ENCODE data around the gene NT5C1B.

NT5C1B gene

GRCh38 chr2:18548621-18549020 lies 40.7 kb downstream of the NT5C1B start:
- Histone ChIP-seq H3K27me3 (no peaks in the 10 kb centered on the region), H3K4me1 (no peaks in the 10 kb centered on the region; the same call in 1 of the 2 replicates), H3K4me3 (ENCODE audit: low read depth, low read length) (no peak overlapping the region), H3K9me3 (no peaks in the 10 kb centered on the region), H3K36me3 (peaks cover 12% of the 10 kb centered on the region; the same call in 1 of the 2 replicates)
- no peak for TF ChIP-seq CTCF (IDR thresholded peaks at IDR 0.05; ENCODE audit: low read depth, low read length)
- DNase-seq = no peak

- TF ChIP-seq CTCF (IDR thresholded peaks at IDR 0.05; ENCODE audit: low read depth, low read length) = no peak
- Histone ChIP-seq H3K9me3 (no peaks in the 10 kb centered on the region), H3K4me3 (ENCODE audit: low read depth, low read length) (no peak overlapping the region), H3K36me3 (0 out of 2 replicates have a peak, but pooled peaks cover 3% of the 10 kb centered on the region), H3K27me3 (no peaks in the 10 kb centered on the region), H3K4me1 (no peaks in the 10 kb centered on the region; the same call in 1 of the 2 replicates)
- DNase-seq = no peak
Measured at GRCh38 chr2:18546567-18546966, 42.8 kb downstream of the NT5C1B start.

GRCh38 chr2:18545384-18545783 lies 44.0 kb downstream of the NT5C1B start:
- no peak for TF ChIP-seq CTCF (IDR thresholded peaks at IDR 0.05; ENCODE audit: low read depth, low read length)
- Histone ChIP-seq H3K36me3 (no peaks in the 10 kb centered on the region), H3K9me3 (no peaks in the 10 kb centered on the region), H3K4me1 (no peaks in the 10 kb centered on the region; the same call in 1 of the 2 replicates), H3K4me3 (ENCODE audit: low read depth, low read length) (no peak overlapping the region), H3K27me3 (no peaks in the 10 kb centered on the region)
- no peak for DNase-seq

GRCh38 chr2:18544171-18544570 lies 45.2 kb downstream of the NT5C1B start:
- no peak for TF ChIP-seq CTCF (IDR thresholded peaks at IDR 0.05; ENCODE audit: low read depth, low read length)
- no peaks in the 10 kb centered on the region for H3K36me3 ChIP-seq
- no peak for DNase-seq
- no peak overlapping the region for H3K4me3 ChIP-seq (ENCODE audit: low read depth, low read length)
- no peaks in the 10 kb centered on the region for H3K9me3 ChIP-seq
- H3K4me1 ChIP-seq = no peaks in the 10 kb centered on the region; the same call in 1 of the 2 replicates
- no peaks in the 10 kb centered on the region for H3K27me3 ChIP-seq

GRCh38 chr2:18540872-18541271 lies 48.5 kb downstream of the NT5C1B start:
- Histone ChIP-seq H3K36me3 (no peaks in the 10 kb centered on the region), H3K4me3 (ENCODE audit: low read depth, low read length) (no peak overlapping the region), H3K27me3 (no peaks in the 10 kb centered on the region), H3K4me1 (no peaks in the 10 kb centered on the region), H3K9me3 (no peaks in the 10 kb centered on the region)
- TF ChIP-seq CTCF (IDR thresholded peaks at IDR 0.05; ENCODE audit: low read depth, low read length) = no peak
- no peak for DNase-seq

GRCh38 chr2:18536697-18537096 lies 52.7 kb downstream of the NT5C1B start:
- Histone ChIP-seq H3K9me3 (no peaks in the 10 kb centered on the region), H3K4me3 (ENCODE audit: low read depth, low read length) (no peak overlapping the region), H3K36me3 (no peaks in the 10 kb centered on the region), H3K27me3 (no peaks in the 10 kb centered on the region), H3K4me1 (no peaks in the 10 kb centered on the region)
- DNase-seq = no peak
- no peak for TF ChIP-seq CTCF (IDR thresholded peaks at IDR 0.05; ENCODE audit: low read depth, low read length)

All from BE2C (cell line).